ENCODE results near the gene ABCA13.

The ABCA13 gene

GRCh38 chr7:48643431-48644013 is 472.3 kb downstream of the ABCA13 start:
- DNase-seq (ENCODE audit: low read depth, low spot score), result no peak
- no peaks in the 10 kb centered on the region; the same call in 1 of the 2 replicates for H3K4me1 ChIP-seq (ENCODE audit: control insufficient read depth, insufficient read depth, low read length)
- H3K36me3 ChIP-seq (ENCODE audit: control insufficient read depth, insufficient read depth, low read length), result no peaks in the 10 kb centered on the region
- H3K4me3 ChIP-seq (ENCODE audit: low read length), result no peak overlapping the region
- H3K27me3 ChIP-seq (ENCODE audit: control insufficient read depth, insufficient read depth, low read length), result no peaks in the 10 kb centered on the region
- no peak overlapping the region for H3K27ac ChIP-seq (ENCODE audit: low read length)
- no peaks in the 10 kb centered on the region for H3K9me3 ChIP-seq (ENCODE audit: control insufficient read depth, insufficient read depth, low read length)
- WGBS (ENCODE audit: insufficient coverage, insufficient read length), result no CpG with 5 or more reads among the region's 2 CpGs

GRCh38 chr7:48658138-48658537 is 486.9 kb downstream of the ABCA13 start:
- Histone ChIP-seq H3K4me1 (ENCODE audit: control insufficient read depth, insufficient read depth, low read length) (no peaks in the 10 kb centered on the region), H3K4me3 (ENCODE audit: low read length) (no peak overlapping the region), H3K9me3 (ENCODE audit: control insufficient read depth, insufficient read depth, low read length) (no peaks in the 10 kb centered on the region), H3K27me3 (ENCODE audit: control insufficient read depth, insufficient read depth, low read length) (no peaks in the 10 kb centered on the region), H3K27ac (ENCODE audit: low read length) (no peak overlapping the region), H3K36me3 (ENCODE audit: control insufficient read depth, insufficient read depth, low read length) (no peaks in the 10 kb centered on the region)
- DNase-seq (ENCODE audit: low read depth, low spot score), result no peak
- WGBS (ENCODE audit: insufficient coverage, insufficient read length), result no CpG with 5 or more reads among the region's 2 CpGs

DNA sequence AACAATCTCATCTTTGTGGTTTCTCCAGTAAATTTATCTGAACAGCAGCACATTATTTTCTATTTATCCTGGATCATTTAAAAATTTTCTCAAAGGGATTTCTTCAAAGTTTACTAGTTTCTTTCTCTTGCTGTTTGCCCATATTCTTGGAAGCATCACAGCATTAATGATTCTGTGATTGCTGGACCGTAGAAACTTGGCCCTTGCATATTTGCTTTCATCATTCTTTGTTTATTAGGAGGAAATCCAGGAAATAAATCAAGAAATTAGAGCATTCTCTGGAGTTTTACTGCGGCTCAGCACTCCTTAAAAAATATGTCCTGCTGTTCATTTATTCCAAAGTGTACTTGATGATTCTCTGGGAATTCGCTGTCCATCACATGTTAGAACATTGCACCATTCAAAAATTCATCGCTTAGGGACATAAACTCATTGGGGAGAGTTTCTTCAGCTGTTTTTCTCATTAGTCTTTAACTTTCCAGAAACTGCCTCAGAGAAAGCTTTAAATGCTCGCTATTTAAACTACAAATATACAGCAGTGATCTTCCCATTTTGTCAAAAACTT is 489.1 kb downstream of the ABCA13 start:
- H3K9me3 ChIP-seq (ENCODE audit: control insufficient read depth, insufficient read depth, low read length), result no peaks in the 10 kb centered on the region
- H3K4me1 ChIP-seq (ENCODE audit: control insufficient read depth, insufficient read depth, low read length), result no peaks in the 10 kb centered on the region
- no peak overlapping the region for H3K27ac ChIP-seq (ENCODE audit: low read length)
- H3K4me3 ChIP-seq (ENCODE audit: low read length), result no peak overlapping the region
- DNase-seq (ENCODE audit: low read depth, low spot score), result no peak
- no peaks in the 10 kb centered on the region for H3K27me3 ChIP-seq (ENCODE audit: control insufficient read depth, insufficient read depth, low read length)
- WGBS (ENCODE audit: insufficient coverage, insufficient read length), result no CpG with 5 or more reads among the region's 5 CpGs
- no peaks in the 10 kb centered on the region for H3K36me3 ChIP-seq (ENCODE audit: control insufficient read depth, insufficient read depth, low read length)

GRCh38 chr7:48664241-48664640 is 493.0 kb downstream of the ABCA13 start:
- Histone ChIP-seq H3K4me1 (ENCODE audit: control insufficient read depth, insufficient read depth, low read length) (no peaks in the 10 kb centered on the region), H3K4me3 (ENCODE audit: low read length) (no peak overlapping the region), H3K36me3 (ENCODE audit: control insufficient read depth, insufficient read depth, low read length) (no peaks in the 10 kb centered on the region), H3K27me3 (ENCODE audit: control insufficient read depth, insufficient read depth, low read length) (no peaks in the 10 kb centered on the region), H3K27ac (ENCODE audit: low read length) (no peak overlapping the region), H3K9me3 (ENCODE audit: control insufficient read depth, insufficient read depth, low read length) (no peaks in the 10 kb centered on the region)
- DNase-seq (ENCODE audit: low read depth, low spot score), result no peak
- WGBS (ENCODE audit: insufficient coverage, insufficient read length), result no CpG with 5 or more reads among the region's 4 CpGs

- H3K27me3 ChIP-seq (ENCODE audit: control insufficient read depth, insufficient read depth, low read length), result no peaks in the 10 kb centered on the region
- H3K4me3 ChIP-seq (ENCODE audit: low read length), result no peak overlapping the region
- WGBS (ENCODE audit: insufficient coverage, insufficient read length), result no CpG with 5 or more reads among the region's 4 CpGs
- no peaks in the 10 kb centered on the region for H3K4me1 ChIP-seq (ENCODE audit: control insufficient read depth, insufficient read depth, low read length)
- H3K36me3 ChIP-seq (ENCODE audit: control insufficient read depth, insufficient read depth, low read length), result no peaks in the 10 kb centered on the region
- no peak for DNase-seq (ENCODE audit: low read depth, low spot score)
- no peak overlapping the region for H3K27ac ChIP-seq (ENCODE audit: low read length)
- no peaks in the 10 kb centered on the region for H3K9me3 ChIP-seq (ENCODE audit: control insufficient read depth, insufficient read depth, low read length)
Observed at GRCh38 chr7:48665353-48666135, 494.3 kb downstream of the ABCA13 start.

DNA sequence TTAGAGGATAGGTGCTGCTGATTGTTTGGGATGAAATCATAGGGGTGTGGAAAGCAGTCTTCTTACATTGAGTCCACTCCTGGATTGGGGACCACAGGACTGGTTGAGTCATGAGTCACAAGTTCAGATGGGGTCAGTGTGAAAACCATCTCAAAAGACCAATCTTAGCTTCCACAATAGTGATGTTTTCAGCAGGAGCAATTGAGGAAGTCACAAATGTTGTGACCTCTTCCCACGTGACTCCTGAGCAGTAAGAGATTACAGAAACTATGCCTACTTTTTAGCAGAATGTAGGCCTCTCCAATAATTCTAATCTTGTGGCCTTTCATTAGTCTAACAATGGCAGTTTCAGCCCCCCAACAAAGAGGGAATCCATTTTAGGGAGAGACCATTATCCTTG is 496.1 kb downstream of the ABCA13 start:
- no peak for DNase-seq (ENCODE audit: low read depth, low spot score)
- Histone ChIP-seq H3K9me3 (ENCODE audit: control insufficient read depth, insufficient read depth, low read length) (no peaks in the 10 kb centered on the region), H3K36me3 (ENCODE audit: control insufficient read depth, insufficient read depth, low read length) (no peaks in the 10 kb centered on the region), H3K27ac (ENCODE audit: low read length) (no peak overlapping the region), H3K4me3 (ENCODE audit: low read length) (no peak overlapping the region), H3K27me3 (ENCODE audit: control insufficient read depth, insufficient read depth, low read length) (no peaks in the 10 kb centered on the region), H3K4me1 (ENCODE audit: control insufficient read depth, insufficient read depth, low read length) (no peaks in the 10 kb centered on the region)
- WGBS (ENCODE audit: insufficient coverage, insufficient read length), result no CpG with 5 or more reads among the region's 1 CpG

DNA sequence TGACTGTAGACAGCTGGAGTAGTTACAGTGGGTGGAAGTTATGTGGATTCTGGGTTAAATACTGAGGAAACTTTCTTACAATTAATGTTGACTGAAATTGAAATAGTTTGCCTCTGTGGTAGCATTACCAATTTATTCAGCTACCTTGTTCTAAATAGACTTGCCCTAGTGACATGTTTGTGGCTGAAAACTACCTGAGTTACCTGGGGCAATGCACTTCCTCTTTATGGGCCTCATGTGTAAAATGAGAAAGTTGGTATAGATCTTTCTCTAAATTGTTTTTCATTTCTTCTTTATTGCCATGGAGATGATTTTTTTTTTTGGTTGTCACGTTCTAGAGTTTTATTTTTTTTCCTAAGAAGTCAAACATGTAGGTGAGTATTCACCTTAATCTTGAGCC is 500.4 kb downstream of the ABCA13 start:
- H3K4me3 ChIP-seq (ENCODE audit: low read length), result no peak overlapping the region
- no CpG with 5 or more reads among the region's 1 CpG for WGBS (ENCODE audit: insufficient coverage, insufficient read length)
- H3K27ac ChIP-seq (ENCODE audit: low read length), result no peak overlapping the region
- no peaks in the 10 kb centered on the region for H3K4me1 ChIP-seq (ENCODE audit: control insufficient read depth, insufficient read depth, low read length)
- no peak for DNase-seq (ENCODE audit: low read depth, low spot score)
- H3K36me3 ChIP-seq (ENCODE audit: control insufficient read depth, insufficient read depth, low read length), result no peaks in the 10 kb centered on the region
- H3K27me3 ChIP-seq (ENCODE audit: control insufficient read depth, insufficient read depth, low read length), result no peaks in the 10 kb centered on the region
- no peaks in the 10 kb centered on the region for H3K9me3 ChIP-seq (ENCODE audit: control insufficient read depth, insufficient read depth, low read length)

- no peak for DNase-seq (ENCODE audit: low read depth, low spot score)
Observed at GRCh38 chr7:48681006-48681405, 509.7 kb downstream of the ABCA13 start.

DNA sequence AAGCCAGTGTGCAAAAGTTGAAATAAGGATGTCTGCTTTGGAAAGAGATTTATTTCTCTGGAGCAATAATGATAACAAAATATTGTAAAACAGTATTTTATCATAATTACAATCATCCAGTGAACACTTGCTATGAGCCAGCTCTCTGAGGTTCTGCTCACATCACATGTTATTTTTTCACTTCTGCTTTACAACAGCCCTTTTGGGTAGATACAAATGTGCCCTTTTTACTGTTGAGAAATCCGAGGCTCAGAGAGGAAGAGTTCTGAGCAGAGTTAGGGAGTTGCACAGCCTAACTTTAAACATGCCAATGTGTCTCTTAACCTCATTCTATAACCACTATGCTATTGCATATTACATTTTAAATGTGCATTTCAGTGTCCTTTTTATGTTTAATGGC is 520.5 kb downstream of the ABCA13 start:
- no peaks in the 10 kb centered on the region for H3K36me3 ChIP-seq (ENCODE audit: control insufficient read depth, insufficient read depth, low read length)
- no peaks in the 10 kb centered on the region for H3K4me1 ChIP-seq (ENCODE audit: control insufficient read depth, insufficient read depth, low read length)
- H3K9me3 ChIP-seq (ENCODE audit: control insufficient read depth, insufficient read depth, low read length), result no peaks in the 10 kb centered on the region
- no peak overlapping the region for H3K4me3 ChIP-seq (ENCODE audit: low read length)
- WGBS (ENCODE audit: insufficient coverage, insufficient read length), result no CpG with 5 or more reads among the region's 1 CpG
- no peak for DNase-seq (ENCODE audit: low read depth, low spot score)
- H3K27ac ChIP-seq (ENCODE audit: low read length), result no peak overlapping the region
- H3K27me3 ChIP-seq (ENCODE audit: control insufficient read depth, insufficient read depth, low read length), result no peaks in the 10 kb centered on the region

More at GRCh38 chr7:48681006-48681405, 509.7 kb downstream of the ABCA13 start:
- Histone ChIP-seq H3K36me3 (ENCODE audit: control insufficient read depth, insufficient read depth, low read length) (no peaks in the 10 kb centered on the region), H3K27me3 (ENCODE audit: control insufficient read depth, insufficient read depth, low read length) (no peaks in the 10 kb centered on the region), H3K4me3 (ENCODE audit: low read length) (no peak overlapping the region), H3K4me1 (ENCODE audit: control insufficient read depth, insufficient read depth, low read length) (no peaks in the 10 kb centered on the region), H3K27ac (ENCODE audit: low read length) (no peak overlapping the region), H3K9me3 (ENCODE audit: control insufficient read depth, insufficient read depth, low read length) (no peaks in the 10 kb centered on the region; the same call in 1 of the 2 replicates)
- WGBS (ENCODE audit: insufficient coverage, insufficient read length), result no CpG with 5 or more reads among the region's 2 CpGs
